ENCODE results near the gene CADPS2. TPM values are rescaled to one million over a fixed set of nuclear protein-coding genes. Genes with fewer than 3 reads are reported as not detected.

CADPS2 gene
- total and polyA plus RNA-seq, 2 of the 4 experiments (the other 2 are of a cell fraction), result 0.10 to 0.54 TPM

DNA sequence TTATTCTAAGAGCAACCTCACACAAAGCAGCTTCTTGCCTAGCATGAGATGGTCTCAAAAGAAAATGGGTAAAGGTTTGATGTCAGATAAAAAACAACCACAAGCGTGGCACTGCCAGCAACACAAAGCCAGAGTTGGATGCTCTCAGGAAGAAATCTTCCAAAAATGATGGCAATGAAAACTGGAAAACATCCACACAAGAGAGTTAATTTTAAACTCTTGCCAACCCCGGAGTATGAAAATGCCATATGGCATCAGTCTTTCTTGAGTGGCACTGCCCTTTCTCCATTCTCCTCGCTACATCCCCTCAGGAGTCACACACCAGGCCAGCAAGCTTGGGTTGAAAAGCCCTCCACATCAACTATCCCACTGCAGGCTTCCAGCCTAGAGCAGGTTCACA is 41.0 kb downstream of the CADPS2 start:
- Histone ChIP-seq H3K56ac (ENCODE audit: extremely low read depth, insufficient read depth, low read length) (no peak overlapping the region), H3K9me3 (ENCODE audit: control insufficient read depth, insufficient read depth, low read length) (peaks cover 9% of the 10 kb centered on the region), H3K4me3 (ENCODE audit: insufficient read depth, low read depth, low read length) (no peak overlapping the region), H2AFZ (replicated peaks; ENCODE audit: low read length, poor library complexity) (no peak overlapping the region), H2BK15ac (ENCODE audit: low read depth, low read length) (no peak overlapping the region), H3K9me1 (ENCODE audit: insufficient read depth, low read length) (no peaks in the 10 kb centered on the region), H3K27ac (ENCODE audit: insufficient read depth, low read length) (no peak overlapping the region), H3K36me3 (ENCODE audit: control insufficient read depth, insufficient read depth, low read length) (no peaks in the 10 kb centered on the region), H3K18ac (ENCODE audit: low read depth, low read length) (no peak overlapping the region), H4K8ac (ENCODE audit: low read depth in 2 of 2, low read length in 2 of 2) (no peak overlapping the region), H2AK9ac (replicated peaks; ENCODE audit: low read depth, low read length, poor library complexity) (no peak overlapping the region), H3K4ac (ENCODE audit: low read depth, low read length) (no peak overlapping the region), H3K4me2 (ENCODE audit: low read depth, low read length) (no peak overlapping the region), H2BK120ac (ENCODE audit: low read depth, low read length) (no peak overlapping the region), H3K9ac (ENCODE audit: low read depth, low read length) (no peak overlapping the region), H2AK5ac (ENCODE audit: low read depth, low read length) (no peak overlapping the region), H4K5ac (ENCODE audit: low read depth, low read length) (no peak overlapping the region), H3K4me1 (ENCODE audit: control insufficient read depth, insufficient read depth, low read length) (no peaks in the 10 kb centered on the region), H3K14ac (replicated peaks; ENCODE audit: low read depth, low read length) (no peak overlapping the region), H3K27me3 (ENCODE audit: control insufficient read depth, insufficient read depth, low read length) (no peaks in the 10 kb centered on the region), H4K91ac (ENCODE audit: insufficient read depth, low read depth, low read length) (no peak overlapping the region), H2BK5ac (ENCODE audit: low read depth, low read length, poor library complexity, severe bottlenecking) (no peak overlapping the region), H3K79me1 (ENCODE audit: low read depth in 1 of 2, low read length in 2 of 2) (no peaks in the 10 kb centered on the region), H3K23ac (ENCODE audit: low read depth, low read length) (no peak overlapping the region), H4K20me1 (ENCODE audit: insufficient read depth, low read length) (no peaks in the 10 kb centered on the region), H2BK20ac (ENCODE audit: low read depth, low read length) (no peak overlapping the region)
- intact Hi-C loops (cut with micrococcal nuclease), result no loop called here
- dilution Hi-C loops (cut with HindIII; ENCODE audit: low sequenced_read_pairs, unreplicated experiment), result no loop called here
- no CpG with 5 or more reads among the region's 3 CpGs for WGBS, 2 experiments (ENCODE audit: extremely low coverage in 2 of 2, insufficient read length in 1 of 2)
- ATAC-seq (ENCODE audit: low read depth), result no peak
- CTCF ChIA-PET, result interaction anchor here (0.7 kb wide), 1 partner anchor 799 kb away, joined by 8 read pairs; no protein-coding TSS in a partner anchor
- in situ Hi-C loops (cut with MboI; ENCODE audit: low sequenced_read_pairs), result no loop called here
- POLR2A ChIA-PET (ENCODE audit: unreplicated experiment), result no interaction called here
- no TSS peak for BruUV-seq (replicated peaks)
- no peak for DNase-seq
- TF ChIP-seq, protein P1, sequence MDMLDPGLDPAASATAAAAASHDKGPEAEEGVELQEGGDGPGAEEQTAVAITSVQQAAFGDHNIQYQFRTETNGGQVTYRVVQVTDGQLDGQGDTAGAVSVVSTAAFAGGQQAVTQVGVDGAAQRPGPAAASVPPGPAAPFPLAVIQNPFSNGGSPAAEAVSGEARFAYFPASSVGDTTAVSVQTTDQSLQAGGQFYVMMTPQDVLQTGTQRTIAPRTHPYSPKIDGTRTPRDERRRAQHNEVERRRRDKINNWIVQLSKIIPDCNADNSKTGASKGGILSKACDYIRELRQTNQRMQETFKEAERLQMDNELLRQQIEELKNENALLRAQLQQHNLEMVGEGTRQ (IDR thresholded peaks at IDR 0.05; ENCODE audit: low read depth, low read length), result no peak
- TF ChIP-seq NFE2L2 (IDR thresholded peaks at IDR 0.05; ENCODE audit: low read depth, low read length), result no peak
- no peak for TF ChIP-seq RFX5 (IDR thresholded peaks at IDR 0.05; ENCODE audit: low read depth, low read length)
- no peak for TF ChIP-seq FOS (IDR thresholded peaks at IDR 0.05; ENCODE audit: low read depth, low read length)
- TF ChIP-seq MAZ (IDR thresholded peaks at IDR 0.05; ENCODE audit: borderline replicate concordance, low read depth, low read length), result no peak
- TF ChIP-seq RAD21 (IDR thresholded peaks at IDR 0.05; ENCODE audit: low read length), result no peak
- no peak for TF ChIP-seq MXI1 (IDR thresholded peaks at IDR 0.05; ENCODE audit: borderline replicate concordance, low read depth, low read length)
- TF ChIP-seq MAFK (IDR thresholded peaks at IDR 0.05; ENCODE audit: low read depth, low read length), result no peak
- no peak for TF ChIP-seq POLR2A (IDR thresholded peaks at IDR 0.05; ENCODE audit: low read depth, low read length)
- TF ChIP-seq, protein P2, sequence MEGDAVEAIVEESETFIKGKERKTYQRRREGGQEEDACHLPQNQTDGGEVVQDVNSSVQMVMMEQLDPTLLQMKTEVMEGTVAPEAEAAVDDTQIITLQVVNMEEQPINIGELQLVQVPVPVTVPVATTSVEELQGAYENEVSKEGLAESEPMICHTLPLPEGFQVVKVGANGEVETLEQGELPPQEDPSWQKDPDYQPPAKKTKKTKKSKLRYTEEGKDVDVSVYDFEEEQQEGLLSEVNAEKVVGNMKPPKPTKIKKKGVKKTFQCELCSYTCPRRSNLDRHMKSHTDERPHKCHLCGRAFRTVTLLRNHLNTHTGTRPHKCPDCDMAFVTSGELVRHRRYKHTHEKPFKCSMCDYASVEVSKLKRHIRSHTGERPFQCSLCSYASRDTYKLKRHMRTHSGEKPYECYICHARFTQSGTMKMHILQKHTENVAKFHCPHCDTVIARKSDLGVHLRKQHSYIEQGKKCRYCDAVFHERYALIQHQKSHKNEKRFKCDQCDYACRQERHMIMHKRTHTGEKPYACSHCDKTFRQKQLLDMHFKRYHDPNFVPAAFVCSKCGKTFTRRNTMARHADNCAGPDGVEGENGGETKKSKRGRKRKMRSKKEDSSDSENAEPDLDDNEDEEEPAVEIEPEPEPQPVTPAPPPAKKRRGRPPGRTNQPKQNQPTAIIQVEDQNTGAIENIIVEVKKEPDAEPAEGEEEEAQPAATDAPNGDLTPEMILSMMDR (conservative IDR thresholded peaks at IDR 0.05; ENCODE audit: low read depth, low read length), result no peak
